Skeletal muscle cell (primary cell): Measurements from ENCODE around the gene ODC1.

Experiments used
- DNase-seq: peaks from one replicate; pipeline ENCODE4 v3.0.0-alpha.2; 2010; ENCODE audit warnings: low read depth
- H3K4me3 ChIP-seq: 2 replicates; pipeline ENCODE4 v1.5.1; 2011; ENCODE audit warnings: low read depth, mild to moderate bottlenecking, control low read depth, low read length, moderate library complexity

The ODC1 gene

DNA sequence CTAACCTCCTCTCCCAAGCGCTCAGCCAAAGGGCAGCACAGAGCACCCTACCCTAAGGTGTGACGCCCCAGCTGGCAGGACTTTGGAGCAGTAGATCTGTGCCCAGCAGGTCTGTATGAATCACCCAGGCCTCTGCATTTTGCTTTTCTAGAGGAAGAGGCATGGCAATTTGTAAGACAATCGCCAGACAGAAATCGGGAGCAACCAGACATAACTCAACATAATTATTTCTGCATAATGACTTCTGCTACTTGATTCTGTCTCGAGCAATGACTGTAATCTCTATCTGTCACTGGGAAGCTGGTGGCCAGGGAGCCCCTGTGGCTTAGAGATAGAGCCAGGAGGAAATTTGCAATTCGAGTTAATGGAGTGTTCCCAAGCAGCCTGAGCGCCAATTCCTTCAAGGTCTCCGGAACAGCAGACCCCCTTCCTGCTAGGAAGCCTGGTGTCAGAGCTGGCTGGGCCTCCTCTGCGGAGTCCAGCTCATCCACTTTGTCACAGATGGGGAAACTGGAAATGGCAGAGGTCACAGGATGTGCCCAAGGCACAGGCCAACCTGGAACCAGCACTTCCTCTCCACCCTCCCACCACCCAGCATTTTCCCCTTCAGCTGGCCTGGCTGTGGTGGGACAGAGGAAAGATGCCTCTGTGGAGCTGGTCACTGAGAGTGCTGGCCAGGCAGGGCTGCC, 55.0 kb downstream of the ODC1 start:
- no peak for DNase-seq
- no peak overlapping the region for H3K4me3 ChIP-seq

DNA sequence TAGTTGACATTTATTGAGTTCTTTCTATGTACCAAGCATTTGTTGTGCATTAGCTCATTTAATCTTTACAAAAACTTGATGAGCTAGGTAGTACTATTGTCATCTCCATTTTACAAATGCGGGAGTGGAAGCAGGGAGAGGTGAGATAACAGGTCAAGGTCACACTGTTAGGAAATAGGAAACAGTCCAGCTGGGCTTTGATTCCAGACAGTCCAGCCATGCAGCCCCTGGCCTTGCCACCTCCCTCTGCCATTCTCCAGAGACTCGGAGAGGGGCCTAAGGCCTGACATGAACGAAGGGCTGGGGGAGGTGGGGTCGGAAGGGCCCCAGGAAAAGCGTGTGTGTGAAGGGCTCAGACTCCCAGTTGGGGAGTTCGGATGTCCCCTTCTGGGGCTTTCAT, 55.6 kb downstream of the ODC1 start:
- H3K4me3 ChIP-seq = no peak overlapping the region
- no peak for DNase-seq

DNA sequence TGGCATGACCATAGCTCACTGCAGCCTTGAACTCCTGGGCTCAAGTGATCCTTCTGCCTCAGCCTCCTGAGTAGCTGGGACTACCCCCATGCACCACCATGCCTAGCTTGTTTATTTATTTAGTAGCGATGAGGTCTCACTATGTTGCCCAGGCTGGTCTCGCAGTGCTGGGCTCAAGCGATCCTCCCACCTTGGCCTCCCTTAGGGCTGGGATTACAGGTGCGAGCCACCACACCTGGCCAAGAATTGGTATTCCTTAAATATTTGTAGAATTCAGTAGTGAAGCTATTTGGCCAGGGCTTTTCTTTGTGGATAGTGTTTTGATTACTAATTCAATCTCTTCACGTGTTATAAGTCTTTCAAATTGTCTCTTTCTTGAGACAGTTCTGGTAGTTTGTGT, 56.0 kb downstream of the ODC1 start:
- no peak for DNase-seq
- no peak overlapping the region for H3K4me3 ChIP-seq

DNA sequence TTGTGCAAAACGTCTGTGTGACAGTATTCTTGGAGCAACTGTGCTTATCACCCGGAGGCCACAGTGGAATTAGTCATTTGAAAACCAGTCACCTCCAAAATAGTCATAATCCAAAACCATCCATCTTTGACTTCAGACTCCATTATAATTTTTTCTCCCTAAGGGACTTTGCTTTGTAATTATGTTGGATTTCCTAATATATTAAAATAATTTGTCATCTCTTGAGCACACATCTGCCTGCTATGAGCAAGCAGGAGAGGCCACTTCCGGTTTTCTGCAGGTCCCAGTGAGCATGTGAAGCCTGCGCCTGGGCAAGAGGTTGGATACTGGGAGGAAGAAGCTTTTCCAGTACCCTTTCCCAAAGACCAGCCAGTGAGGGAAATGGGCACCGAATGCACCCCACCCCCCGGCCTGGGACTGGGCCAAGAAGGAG, 57.7 kb downstream of the ODC1 start:
- DNase-seq = no peak
- H3K4me3 ChIP-seq = no peak overlapping the region
